ENCODE data around the gene TULP4.

The TULP4 gene

DNA sequence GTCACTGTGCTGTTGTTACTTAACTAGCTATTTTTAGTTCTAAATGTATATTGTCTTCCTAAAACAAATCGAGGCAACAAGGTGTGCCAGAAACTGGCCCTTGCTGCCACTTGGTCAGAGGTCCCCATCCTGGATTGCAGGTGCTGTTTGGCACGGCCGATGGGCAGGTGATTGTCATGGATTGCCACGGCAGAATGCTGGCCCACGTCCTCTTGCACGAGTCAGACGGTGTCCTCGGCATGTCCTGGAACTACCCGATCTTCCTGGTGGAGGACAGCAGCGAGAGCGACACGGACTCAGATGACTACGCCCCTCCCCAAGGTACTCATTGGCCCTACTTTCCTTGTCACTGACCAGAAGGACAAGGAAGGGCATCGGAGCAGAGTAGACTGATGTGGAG, 136.6 kb downstream of the TULP4 start:
- Histone ChIP-seq H3K27ac (ENCODE audit: low read depth, low read length) (no peak overlapping the region), H3K14ac (ENCODE audit: low read length) (no peak overlapping the region), H2BK120ac (ENCODE audit: insufficient read depth, low read length, poor library complexity) (no peak overlapping the region), H3K79me2 (ENCODE audit: control insufficient read depth, insufficient read depth, low read length, poor library complexity) (no peaks in the 10 kb centered on the region), H3K23ac (ENCODE audit: low read length) (peak overlapping the region; percentile 13), H3K9me3 (ENCODE audit: insufficient read depth, low read depth, low read length) (peaks cover 2% of the 10 kb centered on the region), H2BK12ac (ENCODE audit: low read length) (no peak overlapping the region), H2AFZ (ENCODE audit: insufficient read depth, low read length, poor library complexity) (no peak overlapping the region), H3K4ac (ENCODE audit: low read depth, low read length) (no peak overlapping the region), H3K9ac (ENCODE audit: low read length) (no peak overlapping the region), H3K18ac (ENCODE audit: low read length) (no peak overlapping the region), H3K4me2 (ENCODE audit: low read length) (no peak overlapping the region), H2BK5ac (ENCODE audit: low read depth, low read length, poor library complexity) (no peak overlapping the region), H3K4me1 (ENCODE audit: control insufficient read depth in 1 of 2, insufficient read depth in 2 of 2, low read length in 2 of 2) (peaks cover 4% of the 10 kb centered on the region in 2 experiments), H3K79me1 (ENCODE audit: low read length) (no peaks in the 10 kb centered on the region), H4K8ac (ENCODE audit: low read depth, low read length) (no peak overlapping the region), H3K4me3 (ENCODE audit: low read depth, low read length) (peak overlapping the region; percentile 40), H3K27me3 (ENCODE audit: insufficient read depth, low read length) (no peaks in the 10 kb centered on the region), H2AK5ac (ENCODE audit: low read length) (no peak overlapping the region), H3K36me3 (ENCODE audit: control insufficient read depth in 1 of 2, insufficient read depth in 2 of 2, low read length in 2 of 2) (peaks cover 9 to 19% of the 10 kb centered on the region in 2 experiments), H4K12ac (ENCODE audit: low read depth, low read length) (no peak overlapping the region), H4K91ac (ENCODE audit: low read depth, low read length) (no peak overlapping the region)
- no peak for DNase-seq
- no CpG with 5 or more reads among the region's 14 CpGs for WGBS (ENCODE audit: extremely low coverage, insufficient coverage, insufficient read length)

DNA sequence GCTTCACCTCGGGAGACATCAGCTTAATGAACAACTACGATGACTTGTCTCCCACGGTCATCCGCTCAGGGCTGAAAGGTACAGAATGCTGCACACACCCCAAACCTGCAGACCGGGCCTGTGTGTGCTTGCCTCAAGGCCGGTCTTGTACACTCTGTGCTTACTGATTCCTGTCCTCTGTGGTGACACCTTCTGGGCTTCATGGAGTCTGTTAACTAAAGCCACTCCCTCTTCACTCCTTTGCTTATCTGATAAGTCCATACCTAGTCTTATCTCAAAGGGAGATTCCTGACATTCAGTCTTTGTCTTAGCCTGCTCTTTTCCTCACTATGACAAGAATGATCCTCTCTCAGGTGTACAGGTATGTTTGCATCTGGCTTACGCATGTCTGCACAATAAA, 139.9 kb downstream of the TULP4 start:
- H3K79me1 ChIP-seq (ENCODE audit: low read length), result no peaks in the 10 kb centered on the region
- H3K27me3 ChIP-seq (ENCODE audit: insufficient read depth, low read length), result no peaks in the 10 kb centered on the region
- H3K27ac ChIP-seq (ENCODE audit: low read depth, low read length), result no peak overlapping the region
- no peak overlapping the region for H3K23ac ChIP-seq (ENCODE audit: low read length)
- H2AFZ ChIP-seq (ENCODE audit: insufficient read depth, low read length, poor library complexity), result no peak overlapping the region
- no peak overlapping the region for H4K8ac ChIP-seq (ENCODE audit: low read depth, low read length)
- no peak overlapping the region for H3K4me2 ChIP-seq (ENCODE audit: low read length)
- no peak overlapping the region for H4K12ac ChIP-seq (ENCODE audit: low read depth, low read length)
- H2BK5ac ChIP-seq (ENCODE audit: low read depth, low read length, poor library complexity), result no peak overlapping the region
- WGBS (ENCODE audit: extremely low coverage, insufficient coverage, insufficient read length), result no CpG with 5 or more reads among the region's 7 CpGs
- no peak overlapping the region for H3K18ac ChIP-seq (ENCODE audit: low read length)
- peaks cover 9 to 19% of the 10 kb centered on the region in 2 experiments for H3K36me3 ChIP-seq (ENCODE audit: control insufficient read depth in 1 of 2, insufficient read depth in 2 of 2, low read length in 2 of 2)
- H2BK120ac ChIP-seq (ENCODE audit: insufficient read depth, low read length, poor library complexity), result no peak overlapping the region
- H3K79me2 ChIP-seq (ENCODE audit: control insufficient read depth, insufficient read depth, low read length, poor library complexity), result no peaks in the 10 kb centered on the region
- H3K4me3 ChIP-seq (ENCODE audit: low read depth, low read length), result no peak overlapping the region
- H2AK5ac ChIP-seq (ENCODE audit: low read length), result no peak overlapping the region
- H4K91ac ChIP-seq (ENCODE audit: low read depth, low read length), result no peak overlapping the region
- H3K14ac ChIP-seq (ENCODE audit: low read length), result no peak overlapping the region
- H3K9ac ChIP-seq (ENCODE audit: low read length), result no peak overlapping the region
- H3K9me3 ChIP-seq (ENCODE audit: insufficient read depth, low read depth, low read length), result peaks cover 2% of the 10 kb centered on the region
- peaks cover 4% of the 10 kb centered on the region in 2 experiments for H3K4me1 ChIP-seq (ENCODE audit: control insufficient read depth in 1 of 2, insufficient read depth in 2 of 2, low read length in 2 of 2)
- peak; percentile 74 to 94 for DNase-seq
- no peak overlapping the region for H2BK12ac ChIP-seq (ENCODE audit: low read length)
- no peak overlapping the region for H3K4ac ChIP-seq (ENCODE audit: low read depth, low read length)

DNA sequence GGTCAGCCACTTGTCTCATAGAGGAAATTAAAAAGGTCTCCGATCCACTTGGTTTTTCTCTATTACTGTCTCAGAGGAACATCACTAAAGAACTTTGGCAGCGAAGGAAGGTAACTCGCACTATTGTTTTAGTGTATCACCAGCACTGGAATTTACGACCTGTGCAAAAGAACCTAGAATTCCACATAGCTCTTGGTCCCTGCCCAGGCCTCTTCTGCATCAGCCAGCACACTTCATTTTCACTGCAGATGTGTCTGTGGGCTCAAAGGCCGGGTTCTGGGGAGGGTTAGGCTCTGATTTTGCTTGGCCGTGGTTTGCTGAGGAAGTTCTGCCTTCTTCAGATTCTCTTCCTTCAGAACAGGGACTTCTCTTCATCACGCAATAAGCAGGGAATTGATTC, 144.9 kb downstream of the TULP4 start:
- H3K4me2 ChIP-seq (ENCODE audit: low read length), result no peak overlapping the region
- no peak overlapping the region for H4K8ac ChIP-seq (ENCODE audit: low read depth, low read length)
- H2BK12ac ChIP-seq (ENCODE audit: low read length), result no peak overlapping the region
- no peak overlapping the region for H2AFZ ChIP-seq (ENCODE audit: insufficient read depth, low read length, poor library complexity)
- no peak overlapping the region for H3K18ac ChIP-seq (ENCODE audit: low read length)
- no peak for DNase-seq
- no peaks in the 10 kb centered on the region for H3K27me3 ChIP-seq (ENCODE audit: insufficient read depth, low read length)
- no peak overlapping the region for H3K4ac ChIP-seq (ENCODE audit: low read depth, low read length)
- H3K9ac ChIP-seq (ENCODE audit: low read length), result no peak overlapping the region
- H3K23ac ChIP-seq (ENCODE audit: low read length), result no peak overlapping the region
- no peaks in the 10 kb centered on the region for H3K79me2 ChIP-seq (ENCODE audit: control insufficient read depth, insufficient read depth, low read length, poor library complexity)
- H3K14ac ChIP-seq (ENCODE audit: low read length), result no peak overlapping the region
- H3K4me3 ChIP-seq (ENCODE audit: low read depth, low read length), result no peak overlapping the region
- no peak overlapping the region for H4K12ac ChIP-seq (ENCODE audit: low read depth, low read length)
- H4K91ac ChIP-seq (ENCODE audit: low read depth, low read length), result no peak overlapping the region
- no peak overlapping the region for H2BK120ac ChIP-seq (ENCODE audit: insufficient read depth, low read length, poor library complexity)
- H3K27ac ChIP-seq (ENCODE audit: low read depth, low read length), result no peak overlapping the region
- no CpG with 5 or more reads among the region's 7 CpGs for WGBS (ENCODE audit: extremely low coverage, insufficient coverage, insufficient read length)
- peaks cover under 1% of the 10 kb centered on the region in 2 experiments for H3K4me1 ChIP-seq (ENCODE audit: control insufficient read depth in 1 of 2, insufficient read depth in 2 of 2, low read length in 2 of 2)
- H2BK5ac ChIP-seq (ENCODE audit: low read depth, low read length, poor library complexity), result no peak overlapping the region
- no peak overlapping the region for H2AK5ac ChIP-seq (ENCODE audit: low read length)
- H3K9me3 ChIP-seq (ENCODE audit: insufficient read depth, low read depth, low read length), result no peaks in the 10 kb centered on the region
- H3K36me3 ChIP-seq (ENCODE audit: control insufficient read depth in 1 of 2, insufficient read depth in 2 of 2, low read length in 2 of 2), result peaks cover 10 to 14% of the 10 kb centered on the region in 2 experiments
- H3K79me1 ChIP-seq (ENCODE audit: low read length), result no peaks in the 10 kb centered on the region

DNA sequence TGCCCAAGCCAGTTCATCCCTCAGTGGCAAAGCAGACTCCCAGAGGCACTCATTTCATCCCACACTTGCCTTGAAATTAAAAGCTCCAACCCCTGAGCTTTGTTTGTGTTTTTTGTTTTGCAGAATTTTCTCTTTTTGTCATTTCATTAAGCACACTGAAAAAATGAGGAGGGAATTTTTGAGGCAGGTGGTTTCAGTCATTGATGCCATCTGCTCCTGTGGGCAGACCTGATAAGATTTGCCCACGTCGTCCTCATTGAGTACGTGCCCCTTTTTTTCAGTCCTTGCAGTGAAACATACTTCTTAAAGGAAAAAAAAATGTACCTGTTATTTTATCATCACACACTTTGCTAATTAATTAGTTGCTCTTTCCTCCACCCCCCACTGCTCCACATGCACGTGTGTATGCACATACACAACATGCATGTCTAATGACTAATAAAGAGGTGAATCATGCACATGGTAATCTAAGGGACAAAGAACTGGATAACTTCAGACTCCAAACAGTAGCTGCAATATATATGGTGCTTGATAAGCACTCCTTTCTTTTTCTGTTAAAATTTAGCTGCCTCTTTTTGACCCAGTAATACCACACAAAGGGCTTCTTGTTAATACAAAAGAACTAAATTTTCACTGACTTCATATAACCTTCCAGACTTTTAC, 145.5 kb downstream of the TULP4 start:
- H3K4me1 ChIP-seq (ENCODE audit: control insufficient read depth in 1 of 2, insufficient read depth in 2 of 2, low read length in 2 of 2), result no peaks in the 10 kb centered on the region
- peaks cover 10 to 12% of the 10 kb centered on the region in 2 experiments for H3K36me3 ChIP-seq (ENCODE audit: control insufficient read depth in 1 of 2, insufficient read depth in 2 of 2, low read length in 2 of 2)
- no peak overlapping the region for H2BK120ac ChIP-seq (ENCODE audit: insufficient read depth, low read length, poor library complexity)
- no peak overlapping the region for H3K23ac ChIP-seq (ENCODE audit: low read length)
- H3K14ac ChIP-seq (ENCODE audit: low read length), result no peak overlapping the region
- H3K4me2 ChIP-seq (ENCODE audit: low read length), result no peak overlapping the region
- H2AFZ ChIP-seq (ENCODE audit: insufficient read depth, low read length, poor library complexity), result no peak overlapping the region
- no peak overlapping the region for H2BK5ac ChIP-seq (ENCODE audit: low read depth, low read length, poor library complexity)
- no peaks in the 10 kb centered on the region for H3K9me3 ChIP-seq (ENCODE audit: insufficient read depth, low read depth, low read length)
- no peak overlapping the region for H3K18ac ChIP-seq (ENCODE audit: low read length)
- no peaks in the 10 kb centered on the region for H3K79me1 ChIP-seq (ENCODE audit: low read length)
- no peak overlapping the region for H2AK5ac ChIP-seq (ENCODE audit: low read length)
- no peaks in the 10 kb centered on the region for H3K79me2 ChIP-seq (ENCODE audit: control insufficient read depth, insufficient read depth, low read length, poor library complexity)
- no peak overlapping the region for H3K9ac ChIP-seq (ENCODE audit: low read length)
- no peak overlapping the region for H2BK12ac ChIP-seq (ENCODE audit: low read length)
- no peak overlapping the region for H4K8ac ChIP-seq (ENCODE audit: low read depth, low read length)
- H3K4ac ChIP-seq (ENCODE audit: low read depth, low read length), result no peak overlapping the region
- peak in 1 of 2 donors; percentile 6 for DNase-seq
- H3K27me3 ChIP-seq (ENCODE audit: insufficient read depth, low read length), result no peaks in the 10 kb centered on the region
- H4K91ac ChIP-seq (ENCODE audit: low read depth, low read length), result no peak overlapping the region
- H3K4me3 ChIP-seq (ENCODE audit: low read depth, low read length), result no peak overlapping the region
- H3K27ac ChIP-seq (ENCODE audit: low read depth, low read length), result no peak overlapping the region
- no peak overlapping the region for H4K12ac ChIP-seq (ENCODE audit: low read depth, low read length)
- no CpG with 5 or more reads among the region's 4 CpGs for WGBS (ENCODE audit: extremely low coverage, insufficient coverage, insufficient read length)
